22Rv1 (cell line): Measurements from ENCODE around the gene ATP1A2.

Experiments
- CTCF ChIP-seq: fragments of 450-650 bp; IDR thresholded peaks from 2 replicates; pipeline ENCODE4 v1.5.1; 2017; ENCODE audit warnings: mild to moderate bottlenecking
- ZFX ChIP-seq: fragments of 450-650 bp; IDR thresholded peaks from 2 replicates; pipeline ENCODE4 v1.6.1; 2017; ENCODE audit warnings: antibody characterized with exemption, borderline replicate concordance

- TF ChIP-seq CTCF (no peak), ZFX (no peak)
Observed at GRCh38 chr1:160068225-160068624, 47.3 kb upstream of the ATP1A2 start.
